ENCODE data around the gene MLLT3.

- TF ChIP-seq CTCF (IDR thresholded peaks at IDR 0.05), result no peak
- no peak for TF ChIP-seq POLR2AphosphoS5 (IDR thresholded peaks at IDR 0.05; ENCODE audit: insufficient read depth in 1 of 2, low read depth in 1 of 2)
Observed at GRCh38 chr9:20319241-20319640, 303.1 kb downstream of the MLLT3 start.

All from vagina (tissue), 2 donors.